HEK293 (cell line): Measurements from ENCODE around the gene FHAD1.

ENCODE experiments used
- CTCF ChIP-seq: fragments of 450-650 bp; formaldehyde crosslinking; IDR thresholded peaks from 2 replicates; pipeline ENCODE4 v1.5.1; 2016; ENCODE audit warnings: missing biosample characterization, missing genetic modification characterization
- TF ChIP-seq, protein P1 (sequence below): fragments of 450-650 bp; formaldehyde crosslinking; IDR thresholded peaks from 2 replicates; pipeline ENCODE4 v1.5.1; 2017; ENCODE audit warnings: missing biosample characterization, missing genetic modification characterization

- TF ChIP-seq, protein P1, sequence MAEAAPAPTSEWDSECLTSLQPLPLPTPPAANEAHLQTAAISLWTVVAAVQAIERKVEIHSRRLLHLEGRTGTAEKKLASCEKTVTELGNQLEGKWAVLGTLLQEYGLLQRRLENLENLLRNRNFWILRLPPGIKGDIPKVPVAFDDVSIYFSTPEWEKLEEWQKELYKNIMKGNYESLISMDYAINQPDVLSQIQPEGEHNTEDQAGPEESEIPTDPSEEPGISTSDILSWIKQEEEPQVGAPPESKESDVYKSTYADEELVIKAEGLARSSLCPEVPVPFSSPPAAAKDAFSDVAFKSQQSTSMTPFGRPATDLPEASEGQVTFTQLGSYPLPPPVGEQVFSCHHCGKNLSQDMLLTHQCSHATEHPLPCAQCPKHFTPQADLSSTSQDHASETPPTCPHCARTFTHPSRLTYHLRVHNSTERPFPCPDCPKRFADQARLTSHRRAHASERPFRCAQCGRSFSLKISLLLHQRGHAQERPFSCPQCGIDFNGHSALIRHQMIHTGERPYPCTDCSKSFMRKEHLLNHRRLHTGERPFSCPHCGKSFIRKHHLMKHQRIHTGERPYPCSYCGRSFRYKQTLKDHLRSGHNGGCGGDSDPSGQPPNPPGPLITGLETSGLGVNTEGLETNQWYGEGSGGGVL: no peak
- TF ChIP-seq CTCF (tag by site-specific recombination): no peak
Measured at GRCh38 chr1:15332525-15332924, 85.5 kb downstream of the FHAD1 start.
